Measurements from ENCODE around the gene USP13. TPM values are rescaled to one million over a fixed set of nuclear protein-coding genes. Genes with fewer than 3 reads are reported as not detected.

Gene USP13
- total RNA-seq, 4 donors from 2014 or later = 1.5 to 6.5 (median 4.1) TPM

- H3K4me1 ChIP-seq = no peaks in the 10 kb centered on the region
- H3K36me3 ChIP-seq = peaks cover 0 to 21% (median 0%) of the 10 kb centered on the region in 3 donors
- WGBS, 2 donors = 87 to 91% methylated on average over 8 to 9 of the region's 10 CpGs
- intact Hi-C loops (cut with DNase I) = no loop called here
- H3K27ac ChIP-seq = no peak overlapping the region
- no peaks in the 10 kb centered on the region for H3K27me3 ChIP-seq
- H3K4me3 ChIP-seq = no peak overlapping the region
- TF ChIP-seq CTCF (IDR thresholded peaks at IDR 0.05) (no peak), POLR2A (IDR thresholded peaks at IDR 0.05) (no peak)
- no peak for DNase-seq
- no peaks in the 10 kb centered on the region for H3K9me3 ChIP-seq
Observed at GRCh38 chr3:179719048-179719734, 66.4 kb downstream of the USP13 start.

GRCh38 chr3:179720196-179720595, 67.4 kb downstream of the USP13 start:
- Histone ChIP-seq H3K36me3 (peaks cover 0 to 21% (median 0%) of the 10 kb centered on the region in 3 donors), H3K27ac (no peak overlapping the region), H3K4me1 (no peaks in the 10 kb centered on the region), H3K9me3 (no peaks in the 10 kb centered on the region), H3K4me3 (no peak overlapping the region), H3K27me3 (no peaks in the 10 kb centered on the region)
- TF ChIP-seq CTCF (IDR thresholded peaks at IDR 0.05) (no peak), POLR2A (IDR thresholded peaks at IDR 0.05) (no peak)
- 75 to 76% methylated on average over 8 of the region's 8 CpGs for WGBS, 2 donors
- intact Hi-C loops (cut with DNase I) = no loop called here
- DNase-seq = no peak

DNA sequence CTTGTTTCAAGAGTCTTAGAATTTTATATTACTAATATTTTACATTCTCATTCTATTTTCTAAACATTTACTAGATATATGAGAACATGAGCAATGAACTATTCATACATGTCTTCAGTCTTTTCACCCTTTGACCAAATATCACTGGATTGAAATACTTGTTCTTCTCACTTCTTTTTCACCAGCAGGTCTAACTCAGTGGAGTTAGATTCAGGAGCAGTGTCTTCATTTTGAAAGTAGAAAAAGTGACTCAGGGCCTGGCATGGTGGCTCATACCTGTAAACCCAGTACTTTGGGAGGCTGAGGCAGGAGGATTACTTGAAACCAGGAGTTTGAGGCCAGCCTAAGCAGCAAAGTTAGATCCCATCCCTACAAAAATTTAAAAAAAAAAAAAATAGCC, 70.8 kb downstream of the USP13 start:
- no peak for TF ChIP-seq CTCF (IDR thresholded peaks at IDR 0.05)
- TF ChIP-seq POLR2A (IDR thresholded peaks at IDR 0.05) = no peak
- no peak overlapping the region for H3K4me3 ChIP-seq
- intact Hi-C loops (cut with DNase I) = no loop called here

GRCh38 chr3:179726075-179726699, 73.3 kb downstream of the USP13 start:
- Histone ChIP-seq H3K36me3 (peaks cover 0 to 20% (median 0%) of the 10 kb centered on the region in 3 donors), H3K4me3 (no peak overlapping the region), H3K27ac (no peak overlapping the region), H3K4me1 (peaks cover 0 to 16% (median 0%) of the 10 kb centered on the region in 3 donors), H3K9me3 (no peaks in the 10 kb centered on the region), H3K27me3 (no peaks in the 10 kb centered on the region)
- intact Hi-C loops (cut with DNase I) = no loop called here
- DNase-seq = no peak
- 76 to 83% methylated on average over 5 of the region's 5 CpGs for WGBS, 2 donors
- no peak for TF ChIP-seq POLR2A (IDR thresholded peaks at IDR 0.05)
- TF ChIP-seq CTCF (IDR thresholded peaks at IDR 0.05) = no peak

More for the DNA sequence above, 70.8 kb downstream of the USP13 start:
- Histone ChIP-seq H3K36me3 (peaks cover 0 to 21% (median 0%) of the 10 kb centered on the region in 3 donors), H3K27me3 (no peaks in the 10 kb centered on the region), H3K9me3 (no peaks in the 10 kb centered on the region), H3K4me1 (peaks cover 0 to 11% (median 0%) of the 10 kb centered on the region in 3 donors), H3K27ac (no peak overlapping the region)
- no peak for DNase-seq

- no peaks in the 10 kb centered on the region for H3K9me3 ChIP-seq
- H3K36me3 ChIP-seq = peaks cover 0 to 29% (median 0%) of the 10 kb centered on the region in 3 donors
- intact Hi-C loops (cut with DNase I) = no loop called here
- TF ChIP-seq CTCF (IDR thresholded peaks at IDR 0.05) = no peak
- no peak for TF ChIP-seq POLR2A (IDR thresholded peaks at IDR 0.05)
- H3K27ac ChIP-seq = peak overlapping the region in 2 of 4 donors; percentile 36 to 42
- 54 to 58% methylated on average over 3 of the region's 3 CpGs for WGBS, 2 donors
- no peak overlapping the region for H3K4me3 ChIP-seq
- peaks cover 0 to 21% (median 0%) of the 10 kb centered on the region in 3 donors for H3K4me1 ChIP-seq
- no peak for DNase-seq
- no peaks in the 10 kb centered on the region for H3K27me3 ChIP-seq
Observed at GRCh38 chr3:179729086-179729485, 76.2 kb downstream of the USP13 start.
